HG03060 (cell line): Measurements from ENCODE around the gene MPRIP.

ENCODE experiments used
- ATAC-seq: cut with Tn5 transposase; IDR thresholded peaks from one replicate; pipeline ENCODE4 v1.9.1; 2021; ENCODE audit warnings: low read depth, moderate number of reproducible peaks; ENCODE audit not compliant: unreplicated experiment

Gene MPRIP

GRCh38 chr17:17105976-17106375, 63.7 kb downstream of the MPRIP start:
- ATAC-seq = no peak

- no peak for ATAC-seq
Observed at GRCh38 chr17:17106756-17107155, 64.5 kb downstream of the MPRIP start.

GRCh38 chr17:17107281-17107680, 65.0 kb downstream of the MPRIP start:
- ATAC-seq = no peak

GRCh38 chr17:17107891-17108431, 65.7 kb downstream of the MPRIP start:
- no peak for ATAC-seq

- ATAC-seq = no peak
Observed at GRCh38 chr17:17108451-17109049, 66.3 kb downstream of the MPRIP start.

GRCh38 chr17:17109256-17109655, 67.0 kb downstream of the MPRIP start:
- ATAC-seq = no peak

- ATAC-seq = no peak
Observed at GRCh38 chr17:17109907-17110306, 67.7 kb downstream of the MPRIP start.

- ATAC-seq = no peak
Observed at GRCh38 chr17:17110520-17110919, 68.3 kb downstream of the MPRIP start.

- no peak for ATAC-seq
Observed at GRCh38 chr17:17111401-17112393, 69.4 kb downstream of the MPRIP start.

- no peak for ATAC-seq
Observed at GRCh38 chr17:17112628-17113200, 70.5 kb downstream of the MPRIP start.

- ATAC-seq = no peak
Observed at GRCh38 chr17:17114592-17115225, 72.5 kb downstream of the MPRIP start.

- no peak for ATAC-seq
Observed at GRCh38 chr17:17115620-17116019, 73.4 kb downstream of the MPRIP start.

- ATAC-seq = no peak
Observed at GRCh38 chr17:17116406-17116805, 74.1 kb downstream of the MPRIP start.

GRCh38 chr17:17117923-17118322, 75.7 kb downstream of the MPRIP start:
- ATAC-seq = no peak

GRCh38 chr17:17118399-17118798, 76.1 kb downstream of the MPRIP start:
- ATAC-seq = no peak

- no peak for ATAC-seq
Observed at GRCh38 chr17:17119106-17119505, 76.8 kb downstream of the MPRIP start.

- ATAC-seq = no peak
Observed at GRCh38 chr17:17119533-17119932, 77.3 kb downstream of the MPRIP start.

GRCh38 chr17:17120294-17120693, 78.0 kb downstream of the MPRIP start:
- ATAC-seq = no peak

- no peak for ATAC-seq
Observed at GRCh38 chr17:17120701-17121100, 78.4 kb downstream of the MPRIP start.

- no peak for ATAC-seq
Observed at GRCh38 chr17:17121162-17121561, 78.9 kb downstream of the MPRIP start.
